B cell (primary cell): ENCODE measurements around the gene TAS2R41. TPM values are rescaled to one million over a fixed set of nuclear protein-coding genes. Genes with fewer than 3 reads are reported as not detected.

Experiments used
- ATAC-seq: fragments of 200-7000 bp; cut with Tn5 transposase; one replicate; pipeline ENCODE4 v1.10.0; 2021; ENCODE audit warnings: low read depth, mild to moderate bottlenecking, moderate number of reproducible peaks, moderate library complexity
- CTCF ChIA-PET: fragments of 350-600 bp; sonication (Branson Sonifier 250); formaldehyde crosslinking; loops from one replicate; lab custom pipeline; 2021; ENCODE audit warnings: antibody characterized with exemption, inconsistent platforms; lab: Charles Lee
- POLR2A ChIA-PET: fragments of 350-600 bp; sonication (Branson Sonifier 250); formaldehyde crosslinking; loops from one replicate; lab custom pipeline; 2021; ENCODE audit warnings: antibody characterized with exemption; lab: Charles Lee
- DNase-seq: peaks from one replicate; pipeline ENCODE4 v3.0.0; 2013
- H2AFZ ChIP-seq: 2 replicates; pipeline ENCODE4 v1.6.1; 2012; ENCODE audit warnings: mild to moderate bottlenecking, low read depth, low read length; ENCODE audit not compliant: insufficient read depth, poor library complexity, severe bottlenecking
- H3K27ac ChIP-seq, 2 donors: 1 replicate in 1 of 2; 2 replicates in 1 of 2; pipeline ENCODE4 v1.5.1; 2012 to 2013; ENCODE audit warnings: low read length in 2 of 2, mild to moderate bottlenecking in 2 of 2, moderate library complexity in 1 of 2
- H3K27me3 ChIP-seq, 4 experiments: fragments of 200-600 bp in 1 of 4; sonication (generic) in 1 of 4; replicated peaks in 1 of 4; 1 replicate in 2 of 4; 2 replicates in 2 of 4; pipeline versions ENCODE4 v1.6.1 to v1.7.0; 2013 to 2016; ENCODE audit warnings: low read length in 3 of 4, mild to moderate bottlenecking in 2 of 4, mixed read lengths in 1 of 4, moderate library complexity in 1 of 4; ENCODE audit not compliant: insufficient read depth in 4 of 4, control insufficient read depth in 3 of 4; ENCODE audit errors: control extremely low read depth in 1 of 4
- H3K36me3 ChIP-seq, 2 experiments: replicated peaks in 1 of 2; 1 replicate in 1 of 2; 2 replicates in 1 of 2; pipeline versions ENCODE4 v1.6.1 to v1.7.1; 2013; ENCODE audit warnings: low read length in 1 of 2; ENCODE audit not compliant: insufficient read depth in 2 of 2, control insufficient read depth in 1 of 2; ENCODE audit errors: control extremely low read depth in 1 of 2, extremely low read depth in 1 of 2
- H3K4me1 ChIP-seq, 2 donors: fragments of 200-600 bp in 1 of 2; sonication (generic) in 1 of 2; 1 replicate in 1 of 2; 2 replicates in 1 of 2; pipeline versions ENCODE4 v1.5.1 to v1.6.1; 2013 to 2017; ENCODE audit warnings: low read length in 2 of 2; ENCODE audit not compliant: control insufficient read depth in 2 of 2, insufficient read depth in 2 of 2
- H3K4me2 ChIP-seq: replicated peaks from 2 replicates; pipeline ENCODE3; 2012; ENCODE audit warnings: mild to moderate bottlenecking, low read depth, low read length; ENCODE audit not compliant: poor library complexity, severe bottlenecking
- H3K4me3 ChIP-seq, 5 experiments: fragments of 200-600 bp in 1 of 5; sonication (generic) in 1 of 5; 1 replicate in 3 of 5; 2 replicates in 2 of 5; pipeline versions ENCODE4 v1.5.1 to v1.7.0; 2011 to 2016; ENCODE audit warnings: low read length in 4 of 5, mild to moderate bottlenecking in 4 of 5, low read depth in 2 of 5, control low read depth in 1 of 5, moderate library complexity in 1 of 5; ENCODE audit not compliant: insufficient read depth in 1 of 5; ENCODE audit errors: control extremely low read depth in 1 of 5, extremely low read depth in 1 of 5
- H3K79me2 ChIP-seq: fragments of 200-600 bp; sonication (generic); one replicate; pipeline ENCODE4 v1.6.0; 2016; ENCODE audit warnings: low read length; ENCODE audit not compliant: control insufficient read depth, insufficient read depth
- H3K9ac ChIP-seq: fragments of 200-600 bp; sonication (generic); 2 replicates; pipeline ENCODE4 v1.6.1; 2017; ENCODE audit warnings: mild to moderate bottlenecking, low read length, moderate library complexity
- H3K9me3 ChIP-seq, 3 donors: one replicate each; pipeline versions ENCODE4 v1.6.1 to v1.7.1; 2013; ENCODE audit warnings: low read length in 2 of 3; ENCODE audit not compliant: control insufficient read depth in 2 of 3, insufficient read depth in 1 of 3; ENCODE audit errors: control extremely low read depth in 1 of 3
- H4K20me1 ChIP-seq: 2 replicates; pipeline ENCODE4 v1.6.0; 2012; ENCODE audit warnings: mild to moderate bottlenecking, low read length; ENCODE audit not compliant: insufficient read depth, control insufficient read depth, poor library complexity, severe bottlenecking
- H3K27ac Mint-ChIP-seq: one replicate; pipeline ENCODE4 v1.8.0; 2021; ENCODE audit warnings: mixed read lengths
- H3K27me3 Mint-ChIP-seq: one replicate; pipeline ENCODE4 v1.8.0; 2021; ENCODE audit warnings: mixed read lengths
- H3K4me1 Mint-ChIP-seq: one replicate; pipeline ENCODE4 v1.8.0; 2021; ENCODE audit warnings: mixed read lengths
- H3K4me3 Mint-ChIP-seq: one replicate; pipeline ENCODE4 v1.8.0; 2021; ENCODE audit warnings: mixed read lengths
- H3K9me3 Mint-ChIP-seq: one replicate; pipeline ENCODE4 v1.8.0; 2022; ENCODE audit warnings: mixed read lengths; ENCODE audit not compliant: insufficient read depth
- EZH2 ChIP-seq: IDR thresholded peaks from 2 replicates; pipeline ENCODE4 v1.6.1; 2012; ENCODE audit warnings: borderline replicate concordance, low read depth, mild to moderate bottlenecking, moderate library complexity, low read length; ENCODE audit not compliant: insufficient read depth, poor library complexity, severe bottlenecking
- WGBS: methylation state at CpG from one replicate; pipeline ENCODE4 v1.1.5; 2013; ENCODE audit warnings: missing lambda C conversion rate; ENCODE audit not compliant: insufficient coverage; 5-methylcytosine and 5-hydroxymethylcytosine counted together
- intact Hi-C: fragments of 100-400 bp; cut with micrococcal nuclease; formaldehyde crosslinking; loops from one replicate; pipeline ENCODE4 v1.10.0; 2022
- polyA plus RNA-seq: library from polyadenylated mRNA; depleted of rRNA; stranded (reverse); fragments of >200 nt; gene quantifications from 2 replicates; pipeline ENCODE4 v1.2.3, GENCODE V29; 2012
- total RNA-seq, 2 donors: library from RNA; stranded (reverse); fragments of 120-200 nt in 1 of 2; gene quantifications; 1 replicate in 1 of 2; 2 replicates in 1 of 2; pipeline versions ENCODE4 v1.2.3 to v1.2.4, GENCODE V29; 2013 to 2022
- TF ChIP-seq, protein P1 (sequence below): fragments of 200-600 bp; IDR thresholded peaks from one replicate; pipeline ENCODE4 v1.8.0; 2022; ENCODE audit warnings: antibody characterized with exemption, mild to moderate bottlenecking

TAS2R41 gene
- total and polyA plus RNA-seq, 2 donors (not counting 1 experiment from before 2014, with no cell fraction given): not detected

- intact Hi-C loops: no loop called here
- Histone ChIP-seq H3K36me3 (no peaks in the 10 kb centered on the region), H3K79me2 (no peaks in the 10 kb centered on the region), H2AFZ (no peak overlapping the region), H3K9me3 (no peaks in the 10 kb centered on the region), H3K9ac (no peak overlapping the region), H3K27ac (no peak overlapping the region), H3K27me3 (no peaks in the 10 kb centered on the region), H3K4me1 (no peaks in the 10 kb centered on the region), H3K4me2 (no peak overlapping the region), H3K4me3 (no peak overlapping the region), H4K20me1 (no peaks in the 10 kb centered on the region)
- TF ChIP-seq EZH2: no peak
- TF ChIP-seq, protein P1, sequence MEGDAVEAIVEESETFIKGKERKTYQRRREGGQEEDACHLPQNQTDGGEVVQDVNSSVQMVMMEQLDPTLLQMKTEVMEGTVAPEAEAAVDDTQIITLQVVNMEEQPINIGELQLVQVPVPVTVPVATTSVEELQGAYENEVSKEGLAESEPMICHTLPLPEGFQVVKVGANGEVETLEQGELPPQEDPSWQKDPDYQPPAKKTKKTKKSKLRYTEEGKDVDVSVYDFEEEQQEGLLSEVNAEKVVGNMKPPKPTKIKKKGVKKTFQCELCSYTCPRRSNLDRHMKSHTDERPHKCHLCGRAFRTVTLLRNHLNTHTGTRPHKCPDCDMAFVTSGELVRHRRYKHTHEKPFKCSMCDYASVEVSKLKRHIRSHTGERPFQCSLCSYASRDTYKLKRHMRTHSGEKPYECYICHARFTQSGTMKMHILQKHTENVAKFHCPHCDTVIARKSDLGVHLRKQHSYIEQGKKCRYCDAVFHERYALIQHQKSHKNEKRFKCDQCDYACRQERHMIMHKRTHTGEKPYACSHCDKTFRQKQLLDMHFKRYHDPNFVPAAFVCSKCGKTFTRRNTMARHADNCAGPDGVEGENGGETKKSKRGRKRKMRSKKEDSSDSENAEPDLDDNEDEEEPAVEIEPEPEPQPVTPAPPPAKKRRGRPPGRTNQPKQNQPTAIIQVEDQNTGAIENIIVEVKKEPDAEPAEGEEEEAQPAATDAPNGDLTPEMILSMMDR: no peak
- ATAC-seq: no peak
- ChIA-PET CTCF (no interaction called here), POLR2A (no interaction called here)
- Mint-ChIP-seq H3K27ac (no peak overlapping the region), H3K4me3 (no peak overlapping the region), H3K27me3 (peaks cover 16% of the 10 kb centered on the region), H3K4me1 (no peaks in the 10 kb centered on the region), H3K9me3 (no peaks in the 10 kb centered on the region)
- no CpG with 5 or more reads among the region's 2 CpGs for WGBS
- no peak for DNase-seq
These were observed 25.6 kb downstream of the TAS2R41 start for GRCh38 chr7:143503261-143503660.

- Histone ChIP-seq H3K27ac (no peak overlapping the region), H3K4me1 (no peaks in the 10 kb centered on the region), H2AFZ (no peak overlapping the region), H3K79me2 (no peaks in the 10 kb centered on the region), H3K36me3 (no peaks in the 10 kb centered on the region), H3K4me3 (no peak overlapping the region), H3K27me3 (no peaks in the 10 kb centered on the region), H3K9me3 (no peaks in the 10 kb centered on the region), H3K4me2 (no peak overlapping the region), H3K9ac (no peak overlapping the region), H4K20me1 (no peaks in the 10 kb centered on the region)
- Mint-ChIP-seq H3K9me3 (no peaks in the 10 kb centered on the region), H3K27me3 (peaks cover 16% of the 10 kb centered on the region), H3K4me1 (no peaks in the 10 kb centered on the region), H3K27ac (no peak overlapping the region), H3K4me3 (no peak overlapping the region)
- WGBS: 100% methylated on average over 2 of the region's 5 CpGs
- intact Hi-C loops: no loop called here
- DNase-seq: no peak
- ATAC-seq: no peak
- CTCF ChIA-PET: no interaction called here
- TF ChIP-seq, protein P1: no peak
- no peak for TF ChIP-seq EZH2
- POLR2A ChIA-PET: no interaction called here
These were observed 26.7 kb downstream of the TAS2R41 start for GRCh38 chr7:143504215-143504936.
